K562 (cell line): ENCODE data around the gene IMPA2. TPM values are rescaled to one million over a fixed set of nuclear protein-coding genes. Genes with fewer than 3 reads are reported as not detected.

Experiments
- AFF4 ChIP-seq: sonication (generic); formaldehyde crosslinking; IDR thresholded peaks from 2 replicates; pipeline ENCODE4 v1.8.0; 2023; ENCODE audit warnings: mild to moderate bottlenecking, missing genetic modification reagents
- SETDB1 ChIP-seq: IDR thresholded peaks from one replicate; pipeline ENCODE4 v1.6.1; 2012; ENCODE audit warnings: low read length, control low read depth, inconsistent platforms
- TAF1 ChIP-seq: IDR thresholded peaks from 2 replicates; pipeline ENCODE4 v1.6.1; 2011; ENCODE audit warnings: mild to moderate bottlenecking, low read length, moderate library complexity; ENCODE audit not compliant: insufficient read depth, control insufficient read depth, severe bottlenecking; ENCODE audit errors: extremely low read depth
- TAF7 ChIP-seq: fragments of 450-650 bp; IDR thresholded peaks from 2 replicates; pipeline ENCODE4 v1.6.1; 2016; ENCODE audit warnings: missing genetic modification characterization, missing compliant biosample characterization
- ZBTB9 ChIP-seq: fragments of 450-650 bp; formaldehyde crosslinking; IDR thresholded peaks from 2 replicates; pipeline ENCODE4 v1.4.0; 2020; ENCODE audit warnings: mild to moderate bottlenecking, moderate library complexity
- polyA plus RNA-seq, 8 experiments: library from polyadenylated mRNA; depleted of rRNA in 4 of 8; stranded (reverse) in 5 of 8; unstranded in 3 of 8; fragments of >200 nt; fragmentation: Nextera tagmentation in 2 of 8; fragmentation: Illumina TruSeq in 1 of 8; extraction: Ambion mirVana in 2 of 8; extraction: Trizol in 1 of 8; gene quantifications; 2 replicates each; pipeline versions ENCODE4 v1.2.1 to v1.2.3, GENCODE V29; 2011 to 2014; ENCODE audit warnings: inconsistent platforms in 1 of 8, missing spikeins in 1 of 8
- total RNA-seq, 7 experiments: library from RNA; depleted of rRNA in 6 of 7; stranded (reverse); fragments of >200 nt in 6 of 7; fragmentation: Illumina TruSeq in 2 of 7; extraction: Trizol in 2 of 7; gene quantifications; 2 replicates each; pipeline versions ENCODE4 v1.2.1 to v1.2.3, GENCODE V29; 2011 to 2021; ENCODE audit warnings: low replicate concordance in 1 of 7

IMPA2 gene
- total and polyA plus RNA-seq, 9 of the 15 experiments (the other 6 are each of a cell fraction or from before 2014, with no cell fraction given), result 0.62 to 11.3 (median 5.7) TPM

- TF ChIP-seq AFF4 (CRISPR knock-in tag), result no peak
- no peak for TF ChIP-seq TAF1
- TF ChIP-seq SETDB1, result no peak
- no peak for TF ChIP-seq ZBTB9
- TF ChIP-seq TAF7 (tag), result no peak
Observed at GRCh38 chr18:12036201-12036751, 55.0 kb downstream of the IMPA2 start (continued).
